Fibroblast of skin of left biceps (primary cell): ENCODE results near the gene LDLRAD4.

ENCODE experiments used
- DNase-seq, 2 experiments: peaks; one replicate each; pipeline ENCODE4 v3.0.0-alpha.2; 2013; ENCODE audit warnings: low read depth in 2 of 2

The LDLRAD4 gene

DNA sequence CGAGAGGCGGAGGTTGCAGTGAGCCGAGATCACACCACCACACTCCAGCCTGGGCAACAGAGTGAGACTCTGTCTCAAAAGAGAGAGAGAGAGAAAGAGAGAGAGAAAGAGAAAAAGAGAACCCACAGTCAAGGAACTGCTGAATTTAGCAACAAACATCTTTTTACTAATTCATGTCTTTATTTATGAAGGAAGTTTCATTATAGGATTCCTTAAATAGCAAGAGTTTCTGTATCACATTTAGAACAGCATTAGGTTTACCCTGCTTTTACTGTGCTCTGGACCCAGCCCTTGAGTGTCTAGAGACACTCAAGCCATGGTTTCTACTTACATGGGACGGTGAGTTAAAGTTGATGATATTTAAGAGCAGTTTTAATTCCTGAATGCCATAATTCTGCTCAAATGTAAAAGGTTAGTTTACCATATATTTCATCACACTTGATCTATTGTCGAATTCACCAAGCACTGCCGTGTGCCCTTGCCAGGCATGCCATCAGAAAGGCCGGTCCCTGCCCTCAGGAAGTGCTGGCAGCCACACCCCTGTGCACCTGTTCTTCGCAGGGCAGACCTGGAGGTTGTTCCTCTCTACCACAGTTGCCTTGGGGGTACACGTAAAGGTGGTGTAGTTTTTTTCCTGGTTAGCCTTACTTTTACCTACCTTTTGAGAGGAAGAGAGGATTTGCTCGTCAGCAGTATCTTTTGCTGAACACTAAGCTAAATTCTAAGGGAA lies 153.3 kb downstream of the LDLRAD4 start:
- no peak for DNase-seq

GRCh38 chr18:13372531-13372951 lies 154.0 kb downstream of the LDLRAD4 start:
- no peak for DNase-seq

DNA sequence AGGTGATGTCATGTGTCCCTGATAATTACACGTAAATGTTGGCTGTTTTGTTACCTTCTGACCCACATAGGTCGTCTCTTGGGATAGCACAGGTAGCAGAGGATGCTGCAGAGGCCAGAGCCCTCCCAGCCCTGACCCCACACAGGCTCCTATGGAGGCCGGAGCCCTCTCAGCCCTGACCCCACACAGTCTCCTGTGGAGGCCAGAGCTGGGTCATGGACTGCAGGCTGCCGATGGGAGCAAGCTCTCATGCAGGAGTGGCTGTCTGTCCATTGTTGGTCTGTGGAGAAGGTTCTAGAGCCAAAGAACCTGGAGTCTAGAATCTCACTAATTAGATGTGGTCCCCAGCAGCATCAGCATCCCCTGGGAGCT lies 155.5 kb downstream of the LDLRAD4 start:
- no peak for DNase-seq

GRCh38 chr18:13374468-13375301 lies 156.1 kb downstream of the LDLRAD4 start:
- no peak for DNase-seq

DNA sequence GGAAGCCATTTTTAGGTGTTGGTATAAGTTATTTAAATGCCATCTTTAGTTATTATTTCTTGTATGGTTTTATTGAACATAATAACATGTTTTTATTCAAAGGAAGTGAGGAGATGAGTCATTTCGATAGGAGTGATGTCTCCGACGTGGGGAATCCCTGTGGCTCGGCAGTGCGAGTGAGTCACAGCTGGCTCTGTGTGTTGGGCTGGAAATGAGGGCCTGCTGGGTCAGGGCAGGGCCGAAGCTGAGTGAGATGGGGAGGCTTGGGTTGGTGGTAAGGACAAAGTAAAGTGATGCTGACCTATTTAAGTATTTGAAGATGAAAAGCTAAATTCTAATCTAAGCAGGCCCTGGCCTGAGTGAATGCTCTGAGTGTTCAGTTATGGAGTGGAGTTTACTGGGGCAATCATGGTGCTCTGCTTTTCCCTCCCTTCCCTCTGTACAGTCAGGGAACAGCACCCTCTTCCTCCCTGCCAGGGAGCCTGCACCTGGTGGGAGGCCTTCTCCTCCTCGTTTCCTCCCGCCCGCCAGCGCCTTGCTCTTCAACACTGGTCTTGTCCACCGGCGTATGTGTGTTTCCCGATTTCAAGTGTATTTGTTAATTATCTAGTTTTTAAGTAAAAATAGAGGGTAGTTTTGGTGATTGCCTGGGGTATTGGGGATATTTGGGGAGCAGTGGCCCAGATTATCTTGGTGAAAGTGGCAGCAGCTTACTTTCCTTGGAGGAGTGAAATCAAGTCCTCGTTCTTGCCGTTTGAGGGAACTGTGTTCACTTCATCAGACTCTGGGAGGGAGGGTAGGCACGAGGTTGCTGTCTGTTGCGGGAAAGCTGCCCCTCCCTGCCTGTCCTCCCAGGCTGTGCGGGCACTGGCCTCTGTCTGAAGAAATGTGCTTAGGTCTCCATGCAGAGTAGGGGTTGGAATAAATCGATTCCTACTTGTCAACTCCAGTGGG lies 157.0 kb downstream of the LDLRAD4 start:
- peak; percentile 40 to 41 for DNase-seq

DNA sequence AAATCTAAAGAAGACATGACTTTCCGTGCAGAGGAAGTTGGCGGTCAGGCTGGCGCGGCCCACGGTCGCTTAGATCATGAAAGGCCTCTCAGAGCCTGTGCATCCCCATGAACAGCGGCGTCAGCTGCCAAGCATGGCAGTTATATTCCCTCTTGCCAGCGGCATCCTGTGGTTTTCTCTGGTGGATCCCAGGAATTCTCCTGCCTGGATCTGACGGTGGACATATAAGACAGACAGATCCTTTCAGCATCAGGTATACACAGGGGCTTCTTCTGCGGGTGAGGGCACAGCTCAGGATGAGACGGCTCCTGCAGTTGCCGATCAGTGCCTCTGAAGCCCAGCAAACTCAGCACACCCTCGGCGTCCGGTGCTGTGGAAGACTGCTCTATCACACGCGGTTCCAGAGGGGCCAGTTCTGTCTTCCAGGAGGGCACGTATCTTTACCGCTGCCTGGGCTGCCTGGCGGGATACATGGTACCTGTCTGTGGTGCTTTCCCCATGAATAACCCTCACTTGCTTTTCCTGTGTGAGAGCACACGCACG lies 157.8 kb downstream of the LDLRAD4 start:
- no peak for DNase-seq

- no peak for DNase-seq
Observed at GRCh38 chr18:13376841-13377351, 158.3 kb downstream of the LDLRAD4 start.

- no peak for DNase-seq
Observed at GRCh38 chr18:13377496-13377895, 158.9 kb downstream of the LDLRAD4 start.

- no peak for DNase-seq
Observed at GRCh38 chr18:13378150-13378549, 159.6 kb downstream of the LDLRAD4 start.

- DNase-seq = no peak
Observed at GRCh38 chr18:13379062-13379865, 160.7 kb downstream of the LDLRAD4 start.

GRCh38 chr18:13379930-13380690 lies 161.6 kb downstream of the LDLRAD4 start:
- DNase-seq = no peak

- no peak for DNase-seq
Observed at GRCh38 chr18:13380691-13381070, 162.1 kb downstream of the LDLRAD4 start.

GRCh38 chr18:13381331-13381730 lies 162.8 kb downstream of the LDLRAD4 start:
- no peak for DNase-seq

DNA sequence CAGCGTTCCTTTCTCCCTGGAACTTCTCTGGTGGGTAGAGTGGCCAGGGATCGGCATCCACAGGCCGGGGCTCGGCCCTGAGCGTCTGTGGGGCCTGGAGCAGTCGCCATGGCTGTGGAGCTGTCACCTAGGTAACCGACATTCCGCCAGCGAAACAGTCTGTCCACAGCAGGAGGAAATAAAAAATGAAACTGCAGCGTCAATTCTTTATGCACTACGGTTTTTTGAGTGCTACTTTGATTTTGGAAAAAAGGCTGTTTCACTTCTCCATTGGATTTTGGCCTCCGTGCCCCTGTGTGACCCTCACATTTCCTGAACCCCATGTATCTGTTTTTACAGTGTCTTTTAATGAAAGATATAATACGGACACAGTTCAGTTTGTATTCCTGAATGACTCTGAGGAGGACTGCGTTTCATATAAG lies 163.4 kb downstream of the LDLRAD4 start:
- DNase-seq = peak in 1 of 2 experiments; percentile 6

DNA sequence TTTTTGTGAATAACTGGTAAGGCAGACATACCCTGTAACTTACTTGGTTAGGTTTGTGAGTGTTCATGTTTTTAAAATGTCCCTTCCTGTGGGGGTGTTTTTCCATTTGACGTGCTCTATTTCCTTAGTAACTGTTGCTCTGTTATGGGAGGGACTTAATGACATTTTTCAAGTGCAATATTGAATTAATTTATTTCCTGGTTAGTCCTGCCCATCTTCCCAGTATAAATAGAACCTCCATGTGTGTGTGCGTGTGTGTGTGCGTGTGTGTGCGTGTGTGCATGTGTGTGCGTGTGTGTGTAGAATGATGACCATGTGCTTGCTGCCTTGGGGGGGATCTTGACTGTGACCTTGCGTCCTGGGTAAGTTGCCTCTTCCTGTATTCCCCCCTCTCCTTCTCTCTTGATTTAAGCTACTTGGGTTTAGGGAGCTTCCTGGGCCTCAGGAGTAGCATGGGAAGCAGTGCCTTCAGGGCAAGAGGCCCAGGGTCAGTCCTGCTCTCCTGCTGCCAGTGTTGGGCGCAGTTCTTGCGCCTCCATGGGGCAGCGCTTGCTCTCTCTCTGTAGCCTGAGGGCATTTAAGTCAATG lies 163.9 kb downstream of the LDLRAD4 start:
- DNase-seq = peak; percentile 24 to 28

GRCh38 chr18:13382954-13383827 lies 164.6 kb downstream of the LDLRAD4 start:
- DNase-seq = no peak

DNA sequence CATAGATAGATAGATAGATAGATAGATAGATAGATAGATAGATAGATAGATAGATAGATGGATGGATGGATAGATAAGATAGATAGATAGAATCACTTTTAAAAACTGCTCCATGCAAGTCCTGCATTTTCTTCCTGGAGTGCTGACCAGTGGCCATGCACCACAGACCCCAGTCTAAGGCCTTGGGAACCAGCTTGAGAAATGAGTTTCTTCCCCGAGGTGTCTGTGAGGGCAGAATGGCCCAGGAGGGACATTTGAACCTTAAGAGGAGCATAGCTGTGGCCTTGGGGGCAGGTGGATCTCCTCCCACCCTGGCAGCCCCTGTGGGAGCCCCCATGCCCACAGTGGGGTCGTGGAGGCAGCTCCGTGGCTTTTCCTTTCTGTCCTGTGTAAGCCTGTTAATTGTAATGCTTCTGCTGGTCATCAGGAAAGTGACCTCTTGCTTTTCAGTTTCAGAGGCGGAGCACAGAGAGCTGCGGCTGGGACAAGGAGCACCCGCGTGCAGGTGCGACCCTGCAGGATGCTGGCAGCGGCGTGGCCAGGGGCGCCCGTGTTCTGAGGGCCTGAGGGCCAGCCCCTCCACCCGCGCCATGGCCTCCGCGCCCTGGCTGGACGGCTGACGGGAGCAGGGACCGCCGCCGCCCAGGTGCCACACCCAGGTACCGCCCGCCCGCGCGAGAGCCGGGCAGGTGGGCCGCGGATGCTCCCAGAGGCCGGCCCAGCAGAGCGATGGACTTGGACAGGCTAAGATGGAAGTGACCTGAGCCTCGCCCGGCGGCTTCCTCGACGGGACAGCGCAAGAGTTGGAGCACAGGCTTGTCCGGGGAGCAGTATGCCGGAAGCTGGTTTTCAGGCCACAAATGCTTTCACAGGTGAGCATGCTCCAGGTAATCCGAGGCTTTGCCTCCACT lies 168.6 kb downstream of the LDLRAD4 start:
- DNase-seq = no peak
